Measurements from ENCODE around the gene TP73.

Gene TP73

GRCh38 chr1:3731583-3732433, 79.5 kb downstream of the TP73 start:
- no peak for DNase-seq

DNA sequence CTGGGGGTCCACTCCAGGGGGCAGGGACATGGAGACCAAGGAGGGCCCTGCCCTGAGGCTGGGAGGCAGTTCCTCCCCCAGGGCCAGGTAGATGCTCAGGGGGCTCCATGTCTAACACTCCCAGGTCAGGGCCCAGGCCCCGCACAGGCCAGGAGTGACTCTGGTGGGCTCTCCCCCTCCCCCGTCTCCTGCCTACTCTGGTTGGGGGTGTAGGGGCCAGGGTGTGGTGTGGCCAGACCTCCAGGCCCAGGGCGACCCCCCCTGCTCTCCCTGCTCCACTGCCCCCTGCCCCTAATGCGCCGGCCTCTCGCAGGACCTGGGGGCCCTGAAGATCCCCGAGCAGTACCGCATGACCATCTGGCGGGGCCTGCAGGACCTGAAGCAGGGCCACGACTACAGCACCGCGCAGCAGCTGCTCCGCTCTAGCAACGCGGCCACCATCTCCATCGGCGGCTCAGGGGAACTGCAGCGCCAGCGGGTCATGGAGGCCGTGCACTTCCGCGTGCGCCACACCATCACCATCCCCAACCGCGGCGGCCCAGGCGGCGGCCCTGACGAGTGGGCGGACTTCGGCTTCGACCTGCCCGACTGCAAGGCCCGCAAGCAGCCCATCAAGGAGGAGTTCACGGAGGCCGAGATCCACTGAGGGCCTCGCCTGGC, 80.2 kb downstream of the TP73 start:
- no peak for DNase-seq

GRCh38 chr1:3733094-3733882, 81.0 kb downstream of the TP73 start:
- DNase-seq = no peak

DNA sequence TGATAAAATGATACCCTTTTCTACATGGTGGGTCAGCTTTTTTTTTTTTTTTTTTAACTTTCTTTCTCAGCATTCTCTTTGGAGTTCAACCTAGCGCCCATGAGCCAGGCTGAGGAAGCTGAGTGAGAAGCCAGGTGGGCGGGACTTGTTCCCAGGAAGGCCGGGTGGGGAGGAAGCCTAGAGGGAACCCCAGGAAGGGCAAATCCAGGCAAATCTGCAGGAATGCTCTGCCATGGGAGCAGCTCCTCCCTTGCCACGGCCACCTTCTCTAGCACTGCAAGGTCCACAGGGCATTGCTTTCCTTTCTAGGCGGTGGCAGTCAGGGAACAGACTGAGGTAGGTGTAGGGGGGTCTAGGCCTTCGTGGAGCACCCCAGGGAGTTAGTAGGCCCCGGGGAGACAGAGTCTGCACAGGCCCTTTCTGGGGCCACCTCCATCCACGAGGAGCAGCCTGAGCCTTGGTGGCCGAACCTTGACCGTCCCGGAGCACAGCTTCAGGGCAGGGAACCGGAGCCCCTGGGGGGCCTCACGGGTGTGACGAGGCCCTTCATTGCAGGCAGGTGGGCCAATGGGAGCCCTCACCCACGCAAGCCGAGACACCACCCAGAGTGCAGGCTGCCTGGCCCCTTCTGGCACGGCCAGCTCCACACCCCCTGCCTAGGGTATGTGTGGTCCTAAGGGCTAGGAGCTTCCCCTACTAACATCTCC, 81.7 kb downstream of the TP73 start:
- no peak for DNase-seq

- no peak for DNase-seq
Measured at GRCh38 chr1:3734602-3735001, 82.3 kb downstream of the TP73 start.

DNA sequence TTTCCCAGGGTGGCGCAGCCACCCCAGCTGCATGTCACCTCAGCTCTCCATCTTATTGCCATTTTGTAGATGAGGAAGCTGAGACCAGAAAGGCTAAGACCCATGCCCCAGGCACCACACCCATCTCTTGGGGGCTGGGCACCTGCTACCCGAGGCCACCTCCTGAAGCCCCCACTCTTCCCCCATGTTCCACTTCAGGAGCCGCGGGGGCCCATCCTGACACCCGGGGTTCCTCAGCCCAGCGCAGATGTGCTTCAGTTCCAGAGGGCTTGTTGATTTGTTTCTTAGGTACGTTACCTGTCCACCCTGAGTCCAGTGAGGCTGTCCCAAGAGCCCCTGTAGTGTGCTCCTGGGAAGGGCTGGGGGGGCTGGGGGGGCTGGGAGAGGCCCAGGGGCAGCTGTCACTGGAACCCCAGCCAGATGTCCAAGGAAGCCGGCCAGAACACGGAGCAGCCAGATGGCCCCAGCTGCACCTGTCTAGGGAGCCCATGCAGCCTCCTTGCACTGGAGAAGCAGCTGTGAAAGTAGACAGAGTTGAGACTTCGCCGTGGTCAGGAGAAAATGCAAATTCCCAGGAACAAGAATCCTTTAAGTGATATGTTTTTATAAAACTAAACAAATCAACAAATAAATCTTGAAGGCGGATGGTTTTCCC, 82.8 kb downstream of the TP73 start:
- peak; percentile 22 for DNase-seq

DNA sequence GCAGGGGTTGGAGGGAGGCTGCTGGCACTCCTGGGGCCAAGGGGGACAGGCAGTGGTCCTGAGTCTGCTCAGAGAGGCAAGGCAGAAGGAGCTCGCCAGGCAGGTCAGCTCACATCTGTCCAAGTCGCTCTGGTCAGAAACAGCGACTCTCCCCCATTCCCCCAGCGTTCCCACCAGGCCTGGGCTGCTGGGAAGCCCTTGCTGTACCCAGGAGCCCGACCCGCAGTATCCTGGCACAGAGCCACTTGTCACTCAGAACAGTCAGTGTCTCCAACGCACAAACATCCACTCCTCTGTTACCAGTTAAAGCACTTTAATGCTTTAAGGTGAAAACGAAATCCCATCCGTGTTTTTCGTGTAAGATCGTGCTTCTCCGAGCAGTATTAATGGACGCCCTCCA, 83.4 kb downstream of the TP73 start:
- DNase-seq = no peak

GRCh38 chr1:3736131-3736561, 83.8 kb downstream of the TP73 start:
- no peak for DNase-seq

- no peak for DNase-seq
Measured at GRCh38 chr1:3736708-3737107, 84.4 kb downstream of the TP73 start.

GRCh38 chr1:3738943-3739342, 86.6 kb downstream of the TP73 start:
- no peak for DNase-seq

DNA sequence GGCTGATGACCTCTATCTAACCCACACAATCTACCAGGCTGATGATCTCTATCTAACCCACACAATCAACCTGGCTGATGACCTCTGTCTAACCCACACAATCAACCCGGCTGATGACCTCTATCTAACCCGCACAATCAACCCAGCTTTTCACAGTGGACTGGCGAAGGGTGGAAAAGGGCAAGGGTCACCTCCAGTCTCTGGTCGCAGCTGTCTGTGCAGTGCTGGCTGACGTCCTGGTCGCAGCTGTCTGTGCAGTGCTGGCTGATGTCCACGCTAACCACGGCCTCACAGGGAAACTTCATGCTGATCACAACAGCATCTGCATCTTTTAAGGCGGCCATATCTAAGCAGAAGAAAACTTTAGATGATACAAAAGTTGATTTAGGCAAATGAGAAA, 87.7 kb downstream of the TP73 start:
- no peak for DNase-seq

DNA sequence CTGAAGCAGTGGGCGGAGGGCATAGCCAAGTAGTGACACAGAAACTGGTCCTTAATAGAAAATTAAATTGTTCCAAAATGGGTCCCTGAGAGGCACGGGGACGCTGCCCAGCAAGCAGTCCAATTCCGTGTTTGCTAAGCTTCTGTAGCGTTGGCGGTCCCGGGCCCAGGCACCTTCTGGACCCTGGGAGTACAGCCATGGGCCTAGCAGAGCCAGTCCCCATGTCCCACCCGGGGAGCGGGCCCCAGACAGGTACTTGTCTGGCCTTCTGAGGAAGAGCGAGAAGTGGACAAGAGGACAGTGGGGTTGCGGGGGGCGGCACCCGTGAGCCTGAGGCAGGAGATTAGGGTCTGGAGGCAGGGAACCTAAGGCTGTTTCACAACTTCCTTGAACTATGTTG, 88.4 kb downstream of the TP73 start:
- DNase-seq = no peak

DNA sequence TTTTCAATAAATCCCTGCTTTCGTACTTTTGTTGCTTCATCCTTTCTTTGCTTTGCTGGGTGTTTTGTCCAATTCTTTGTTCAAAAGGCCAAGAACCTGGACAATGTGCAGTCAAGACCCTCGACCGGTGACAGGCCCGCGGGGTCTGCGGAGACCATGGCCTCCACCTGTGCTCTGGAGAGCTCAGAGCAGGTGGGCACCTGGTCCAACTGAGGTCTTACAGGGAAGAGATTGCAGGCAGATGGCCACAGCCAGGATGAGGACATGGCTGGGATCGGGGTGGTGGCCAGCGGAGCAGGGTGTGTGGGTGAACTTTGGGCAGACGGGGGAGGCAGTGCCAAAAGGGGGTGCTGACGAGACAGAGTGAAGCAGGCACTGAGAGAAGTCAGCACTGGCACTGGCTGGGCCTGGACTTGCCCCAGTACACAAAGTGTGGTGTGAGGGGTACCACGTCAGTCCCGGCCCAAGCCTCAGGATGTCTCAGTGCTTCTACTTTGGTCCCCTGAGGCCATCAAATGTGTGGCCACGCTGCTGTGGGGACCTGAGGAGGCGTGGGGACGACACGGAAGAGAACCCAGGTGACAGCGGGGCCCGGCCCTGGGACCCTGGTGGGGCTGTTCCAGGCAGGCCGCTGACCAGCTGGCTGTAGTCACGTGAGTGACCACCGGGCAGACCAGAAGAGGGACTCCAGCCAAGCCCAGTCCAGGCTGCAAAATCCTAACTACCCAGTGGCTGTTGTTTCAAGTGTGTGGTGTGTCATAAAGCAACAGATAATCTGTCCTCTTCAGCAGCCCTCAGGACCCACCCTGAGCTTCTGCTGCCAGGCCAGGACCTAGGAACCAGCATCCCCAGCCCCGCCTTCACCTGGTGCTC, 89.5 kb downstream of the TP73 start:
- no peak for DNase-seq

DNA sequence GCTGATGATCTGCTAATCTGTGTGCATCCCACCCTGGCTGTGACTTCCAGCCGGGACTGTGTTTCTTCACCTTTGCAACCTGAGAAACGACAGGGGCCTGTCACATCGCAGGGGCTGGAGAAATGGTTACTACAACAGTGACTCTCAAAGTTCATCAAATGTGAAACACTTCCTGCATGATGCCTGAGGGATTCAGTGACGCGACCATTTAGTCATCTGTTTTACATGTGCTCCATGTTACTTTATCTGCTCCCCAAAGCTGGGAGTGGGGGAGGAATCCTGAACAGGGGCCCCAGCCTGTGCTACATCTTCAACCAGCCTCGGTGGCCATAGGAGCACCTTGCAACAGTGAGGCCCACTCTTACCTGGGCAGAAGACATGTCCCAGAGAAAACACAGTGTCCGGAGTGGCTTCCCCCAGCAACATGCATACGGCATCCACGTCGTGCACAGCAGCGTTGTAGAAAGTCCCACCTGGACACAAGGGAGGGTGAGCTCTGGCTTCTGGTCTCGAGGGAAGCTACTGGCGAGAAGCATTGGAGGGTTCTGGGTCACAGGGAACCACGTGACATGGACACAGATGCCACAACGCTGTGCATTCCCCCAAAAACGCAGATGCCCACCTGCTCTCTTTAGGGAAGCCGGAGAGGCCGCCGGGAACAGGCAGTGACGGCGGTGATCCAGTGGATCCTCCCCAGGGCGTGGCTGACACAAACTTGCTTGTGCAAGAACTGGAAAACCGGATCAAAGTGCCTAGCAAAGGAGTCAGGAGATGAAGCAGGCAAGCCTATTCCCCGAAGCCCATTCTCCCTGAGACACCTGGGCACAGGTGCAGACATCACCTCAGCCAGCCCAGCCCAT, 90.4 kb downstream of the TP73 start:
- DNase-seq = no peak

DNA sequence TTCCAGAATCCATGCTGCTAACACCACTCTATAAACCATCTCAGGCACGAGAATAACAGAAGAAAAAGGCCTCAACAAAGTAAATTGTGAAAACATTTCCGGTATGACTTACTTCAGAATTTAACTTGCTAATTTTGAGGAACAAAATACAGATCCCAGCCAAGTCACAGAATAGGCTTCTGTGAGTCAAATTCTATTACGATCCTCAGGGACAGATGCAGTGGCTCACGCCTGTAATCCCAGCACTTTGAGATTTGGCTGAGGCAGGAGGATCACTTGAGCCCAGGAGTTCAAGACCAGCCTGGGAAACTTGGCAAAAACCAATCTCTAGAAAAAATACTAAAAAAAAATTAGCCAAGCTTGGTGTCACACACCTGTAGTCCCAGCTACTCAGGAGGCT, 91.1 kb downstream of the TP73 start:
- no peak for DNase-seq

DNA sequence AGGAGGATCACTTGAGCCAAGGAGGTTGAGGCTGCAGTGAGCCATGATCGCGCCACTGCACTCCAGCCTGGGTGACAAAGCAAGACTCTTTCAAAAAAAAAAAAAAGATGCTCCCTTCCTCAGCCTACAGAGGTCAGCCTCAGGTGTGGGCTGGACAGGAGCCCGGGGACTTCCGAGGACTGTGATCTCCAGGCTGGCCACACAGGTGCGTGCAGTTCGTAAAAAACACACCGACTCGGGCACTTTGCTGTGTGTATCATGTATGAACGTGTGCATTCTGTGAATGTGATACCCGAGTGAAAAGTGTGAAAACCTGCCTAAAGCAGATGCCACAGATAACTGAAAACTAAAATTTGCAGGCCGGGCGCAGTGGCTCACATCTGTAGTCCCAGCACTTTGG, 91.5 kb downstream of the TP73 start:
- DNase-seq = no peak

DNA sequence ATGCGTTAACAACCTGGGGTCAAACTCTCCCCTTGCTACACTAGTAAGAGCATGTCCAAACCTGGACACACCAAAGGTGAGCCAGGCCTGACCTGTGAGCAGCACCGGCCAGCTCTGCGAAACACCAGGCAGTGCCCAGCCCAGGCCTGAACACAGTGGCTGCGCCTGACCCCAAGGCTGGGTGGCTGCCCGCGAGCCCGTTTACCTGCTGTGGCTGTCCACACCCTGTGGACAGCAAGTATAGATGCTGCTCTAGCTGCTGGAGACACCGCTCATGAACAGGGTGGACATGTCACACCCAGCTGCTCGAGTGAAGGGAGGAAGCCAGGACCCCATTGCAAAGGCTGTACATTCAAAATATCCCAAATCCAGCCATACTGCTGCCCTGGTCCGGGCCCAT, 92.3 kb downstream of the TP73 start:
- DNase-seq = no peak

DNA sequence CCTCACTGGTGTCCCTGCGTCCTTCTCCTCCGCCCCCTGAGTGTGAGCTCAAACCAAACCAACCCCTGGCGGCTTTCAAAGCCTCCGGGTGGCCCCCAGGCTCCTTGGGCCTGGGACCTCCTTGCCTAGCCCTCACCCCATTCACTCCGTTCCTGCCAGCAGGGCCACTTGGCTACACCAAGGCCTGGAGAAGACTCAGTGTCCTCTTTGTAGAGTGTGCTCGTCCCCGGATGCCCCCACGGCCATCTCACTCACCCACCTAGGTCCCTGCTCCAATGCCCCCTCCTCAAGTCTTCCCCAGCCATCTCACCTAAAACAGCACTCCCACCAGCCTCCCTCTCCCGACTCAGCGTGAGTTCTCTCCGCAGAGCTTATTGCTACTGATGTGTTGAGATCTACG, 92.8 kb downstream of the TP73 start:
- DNase-seq = no peak

DNA sequence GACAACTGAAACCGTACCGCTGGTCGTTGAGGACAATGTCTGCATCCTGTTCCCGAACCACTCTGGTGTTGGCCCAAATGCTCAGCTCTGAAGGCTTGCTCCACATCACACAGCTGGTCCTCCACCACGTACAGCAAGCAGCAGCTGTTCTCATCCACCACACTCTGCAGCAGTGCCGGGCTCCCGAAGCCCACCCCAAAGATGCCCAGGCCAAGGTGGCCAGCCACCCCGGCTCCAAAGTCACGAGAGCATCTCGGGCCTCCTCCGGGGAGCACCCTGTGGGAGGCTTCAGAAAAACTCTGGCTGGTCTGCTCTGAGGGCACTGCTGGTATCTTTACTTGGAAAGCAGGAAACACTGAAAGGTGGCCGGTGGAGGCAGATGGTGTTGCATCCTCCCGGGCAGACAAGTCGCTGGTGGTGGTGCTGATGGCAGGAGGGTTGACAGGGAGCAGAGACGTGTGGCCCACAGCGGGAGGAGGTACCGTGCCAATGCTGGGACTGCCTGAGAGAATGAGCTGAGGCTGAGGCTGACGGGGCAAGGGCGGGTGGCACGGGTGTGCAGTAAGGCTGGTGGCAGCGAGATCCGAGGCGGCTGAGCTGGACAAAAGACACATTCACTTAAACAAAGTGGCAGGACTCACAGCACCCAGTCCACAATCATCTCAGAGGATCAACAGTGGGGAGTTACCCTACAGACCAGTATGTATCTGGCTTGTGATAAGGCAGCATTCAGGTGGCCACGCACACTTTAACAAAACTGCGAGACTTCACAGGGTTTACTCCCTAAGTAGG, 93.5 kb downstream of the TP73 start:
- no peak for DNase-seq

GRCh38 chr1:3746389-3746829, 94.1 kb downstream of the TP73 start:
- no peak for DNase-seq
